Natural killer cell (primary cell): Measurements from ENCODE around the gene ASAP2. TPM values are rescaled to one million over a fixed set of nuclear protein-coding genes. Genes with fewer than 3 reads are reported as not detected.

Source experiments
- ATAC-seq, 3 donors: fragments of 150-1000 bp in 2 of 3; fragments of 200-7000 bp in 1 of 3; cut with Tn5 transposase; 1 replicate in 1 of 3; 2 replicates in 2 of 3; pipeline ENCODE4 v1.10.0; 2021; ENCODE audit warnings: mild to moderate bottlenecking in 2 of 3, moderate library complexity in 2 of 3
- DNase-seq, 2 donors: peaks; one replicate each; pipeline versions ENCODE4 v3.0.0 to v3.0.0-alpha.2; 2013 to 2021; ENCODE audit warnings: mixed read lengths in 1 of 2
- H3K27ac ChIP-seq: one replicate; pipeline ENCODE4 v1.5.1; 2013; ENCODE audit warnings: mild to moderate bottlenecking, low read length
- H3K27me3 ChIP-seq: one replicate; pipeline ENCODE4 v1.6.1; 2013; ENCODE audit warnings: low read length; ENCODE audit not compliant: control insufficient read depth, insufficient read depth
- H3K36me3 ChIP-seq: one replicate; pipeline ENCODE4 v1.6.1; 2013; ENCODE audit warnings: low read length; ENCODE audit not compliant: control insufficient read depth, insufficient read depth
- H3K4me1 ChIP-seq: one replicate; pipeline ENCODE4 v1.6.1; 2013; ENCODE audit warnings: low read length; ENCODE audit not compliant: control insufficient read depth, insufficient read depth
- H3K4me3 ChIP-seq: one replicate; pipeline ENCODE4 v1.5.1; 2013; ENCODE audit warnings: low read length
- H3K9me3 ChIP-seq: one replicate; pipeline ENCODE4 v1.6.1; 2013; ENCODE audit warnings: low read length; ENCODE audit not compliant: control insufficient read depth, insufficient read depth
- H3K27ac Mint-ChIP-seq, 2 donors: one replicate each; pipeline ENCODE4 v1.8.0; 2022; ENCODE audit warnings: mild to moderate bottlenecking in 2 of 2, mixed read lengths in 2 of 2, moderate library complexity in 1 of 2
- H3K27me3 Mint-ChIP-seq, 2 donors: one replicate each; pipeline ENCODE4 v1.8.0; 2022; ENCODE audit warnings: low read depth in 2 of 2, mixed read lengths in 2 of 2
- H3K36me3 Mint-ChIP-seq: one replicate; pipeline ENCODE4 v1.8.0; 2022; ENCODE audit warnings: mixed read lengths
- H3K4me1 Mint-ChIP-seq, 2 donors: one replicate each; pipeline ENCODE4 v1.8.0; 2022; ENCODE audit warnings: mixed read lengths in 2 of 2
- H3K4me3 Mint-ChIP-seq: one replicate; pipeline ENCODE4 v1.8.0; 2022; ENCODE audit warnings: mild to moderate bottlenecking, moderate library complexity, mixed read lengths
- H3K9me3 Mint-ChIP-seq, 2 donors: one replicate each; pipeline ENCODE4 v1.8.0; 2022; ENCODE audit warnings: mixed read lengths in 2 of 2
- CTCF ChIP-seq: fragments of 200-600 bp; IDR thresholded peaks from one replicate; pipeline ENCODE4 v1.8.0; 2022; ENCODE audit warnings: antibody characterized with exemption
- WGBS: methylation state at CpG from one replicate; pipeline ENCODE4 v1.1.7; 2013; ENCODE audit warnings: missing lambda C conversion rate; ENCODE audit not compliant: insufficient coverage; 5-methylcytosine and 5-hydroxymethylcytosine counted together
- intact Hi-C: fragments of 100-400 bp; cut with micrococcal nuclease; formaldehyde crosslinking; loops from one replicate; pipeline ENCODE4 v1.14.2; 2022
- total RNA-seq, 4 donors: library from RNA; stranded (reverse); fragments of 120-200 nt in 1 of 4; gene quantifications; one replicate each; pipeline versions ENCODE4 v1.2.3 to v1.2.4, GENCODE V29; 2013 to 2022

ASAP2 gene
- total RNA-seq, 3 donors from 2014 or later (not counting 1 experiment from before 2014, with no cell fraction given): 0.20 to 1.8 (median 0.60) TPM

GRCh38 chr2:9278439-9278838, 71.8 kb downstream of the ASAP2 start:
- no peaks in the 10 kb centered on the region for H3K36me3 ChIP-seq
- ATAC-seq: no peak
- H3K27ac ChIP-seq: no peak overlapping the region
- H3K4me3 Mint-ChIP-seq: no peak overlapping the region
- H3K9me3 Mint-ChIP-seq: no peaks in the 10 kb centered on the region
- DNase-seq: no peak
- intact Hi-C loops: no loop called here
- 98% methylated on average over 4 of the region's 7 CpGs for WGBS
- no peaks in the 10 kb centered on the region for H3K4me1 Mint-ChIP-seq
- H3K9me3 ChIP-seq: no peaks in the 10 kb centered on the region
- no peaks in the 10 kb centered on the region for H3K27me3 ChIP-seq
- no peak overlapping the region for H3K4me3 ChIP-seq
- no peaks in the 10 kb centered on the region for H3K4me1 ChIP-seq
- no peaks in the 10 kb centered on the region for H3K36me3 Mint-ChIP-seq
- H3K27ac Mint-ChIP-seq: no peak overlapping the region
- H3K27me3 Mint-ChIP-seq: peaks cover 2 to 3% of the 10 kb centered on the region in 2 donors
- no peak for TF ChIP-seq CTCF

GRCh38 chr2:9279426-9279825, 72.8 kb downstream of the ASAP2 start:
- Mint-ChIP-seq H3K27ac (no peak overlapping the region), H3K4me1 (no peaks in the 10 kb centered on the region), H3K36me3 (no peaks in the 10 kb centered on the region), H3K27me3 (peaks cover 0 to 3% of the 10 kb centered on the region in 2 donors), H3K4me3 (no peak overlapping the region), H3K9me3 (no peaks in the 10 kb centered on the region)
- H3K27ac ChIP-seq: no peak overlapping the region
- intact Hi-C loops: no loop called here
- H3K4me1 ChIP-seq: no peaks in the 10 kb centered on the region
- no peak for ATAC-seq
- TF ChIP-seq CTCF: no peak
- H3K4me3 ChIP-seq: no peak overlapping the region
- no peaks in the 10 kb centered on the region for H3K27me3 ChIP-seq
- 81% methylated on average over 9 of the region's 10 CpGs for whole genome bisulfite sequencing
- no peaks in the 10 kb centered on the region for H3K36me3 ChIP-seq
- H3K9me3 ChIP-seq: no peaks in the 10 kb centered on the region
- DNase-seq: no peak

GRCh38 chr2:9280224-9280623, 73.6 kb downstream of the ASAP2 start:
- ATAC-seq: no peak
- H3K4me3 Mint-ChIP-seq: no peak overlapping the region
- no peak for TF ChIP-seq CTCF
- DNase-seq: no peak
- H3K36me3 Mint-ChIP-seq: no peaks in the 10 kb centered on the region
- no peaks in the 10 kb centered on the region for H3K9me3 Mint-ChIP-seq
- no peaks in the 10 kb centered on the region for H3K27me3 Mint-ChIP-seq
- H3K9me3 ChIP-seq: no peaks in the 10 kb centered on the region
- no peak overlapping the region for H3K27ac ChIP-seq
- WGBS: 81% methylated on average over 6 of the region's 8 CpGs
- H3K36me3 ChIP-seq: no peaks in the 10 kb centered on the region
- H3K4me1 ChIP-seq: no peaks in the 10 kb centered on the region
- H3K4me3 ChIP-seq: no peak overlapping the region
- no peak overlapping the region for H3K27ac Mint-ChIP-seq
- H3K27me3 ChIP-seq: no peaks in the 10 kb centered on the region
- H3K4me1 Mint-ChIP-seq: no peaks in the 10 kb centered on the region
- intact Hi-C loops: no loop called here

- Mint-ChIP-seq H3K36me3 (no peaks in the 10 kb centered on the region), H3K27me3 (no peaks in the 10 kb centered on the region), H3K4me1 (no peaks in the 10 kb centered on the region), H3K9me3 (no peaks in the 10 kb centered on the region), H3K4me3 (no peak overlapping the region), H3K27ac (no peak overlapping the region)
- no peaks in the 10 kb centered on the region for H3K4me1 ChIP-seq
- ATAC-seq (no peak), DNase-seq (no peak)
- TF ChIP-seq CTCF: no peak
- no peak overlapping the region for H3K4me3 ChIP-seq
- no peaks in the 10 kb centered on the region for H3K9me3 ChIP-seq
- WGBS: 63% methylated on average over 7 of the region's 7 CpGs
- intact Hi-C loops: no loop called here
- H3K36me3 ChIP-seq: no peaks in the 10 kb centered on the region
- H3K27ac ChIP-seq: no peak overlapping the region
- H3K27me3 ChIP-seq: no peaks in the 10 kb centered on the region
These were observed 74.5 kb downstream of the ASAP2 start for GRCh38 chr2:9281145-9281544.
